D721Med (cell line): ENCODE measurements around the gene MPST.
"Not testable (repeated sequence)": the region's sequence is repeated elsewhere in the genome, so short reads cannot be mapped to it uniquely, and the experiment has no call there.

ENCODE experiments used
- DNase-seq: peaks from one replicate; pipeline ENCODE4 v3.0.0; 2011; ENCODE audit warnings: low spot score; ENCODE audit not compliant: insufficient read length
- FAIRE-seq: peaks from 2 replicates; lab custom pipeline; 2011; peaks lifted over from hg19 to GRCh38; lab: Jason Lieb, UNC
- CTCF ChIP-seq: IDR thresholded peaks from 2 replicates; pipeline ENCODE4 v1.5.1; 2012; ENCODE audit warnings: mild to moderate bottlenecking, control low read depth; ENCODE audit not compliant: insufficient read depth; ENCODE audit errors: missing control alignments

MPST gene

GRCh38 chr22:36981247-36981775 lies 38.2 kb upstream of the MPST start:
- FAIRE-seq (no peak), DNase-seq (no peak)
- TF ChIP-seq CTCF, result no peak

- DNase-seq (no peak), FAIRE-seq (no peak)
- TF ChIP-seq CTCF, result peak; percentile 14
Observed at GRCh38 chr22:36982136-36982535, 37.4 kb upstream of the MPST start.

GRCh38 chr22:36985211-36985889 lies 34.2 kb upstream of the MPST start:
- FAIRE-seq (no peak), DNase-seq (no peak)
- TF ChIP-seq CTCF, result no peak

- DNase-seq, result no peak
- peak; percentile 41 for TF ChIP-seq CTCF
- FAIRE-seq, result no peak
Observed at GRCh38 chr22:36986242-36986821, 33.2 kb upstream of the MPST start.

GRCh38 chr22:36988075-36988832 lies 31.3 kb upstream of the MPST start:
- FAIRE-seq, result no peak
- no peak for DNase-seq
- no peak for TF ChIP-seq CTCF

- not testable (repeated sequence) for FAIRE-seq, DNase-seq
Observed at GRCh38 chr22:36989012-36989411, 30.5 kb upstream of the MPST start.

GRCh38 chr22:36990457-36990856 lies 29.1 kb upstream of the MPST start:
- TF ChIP-seq CTCF, result no peak
- no peak for DNase-seq
- no peak for FAIRE-seq
